ENCODE measurements around the gene METTL14.

DNA sequence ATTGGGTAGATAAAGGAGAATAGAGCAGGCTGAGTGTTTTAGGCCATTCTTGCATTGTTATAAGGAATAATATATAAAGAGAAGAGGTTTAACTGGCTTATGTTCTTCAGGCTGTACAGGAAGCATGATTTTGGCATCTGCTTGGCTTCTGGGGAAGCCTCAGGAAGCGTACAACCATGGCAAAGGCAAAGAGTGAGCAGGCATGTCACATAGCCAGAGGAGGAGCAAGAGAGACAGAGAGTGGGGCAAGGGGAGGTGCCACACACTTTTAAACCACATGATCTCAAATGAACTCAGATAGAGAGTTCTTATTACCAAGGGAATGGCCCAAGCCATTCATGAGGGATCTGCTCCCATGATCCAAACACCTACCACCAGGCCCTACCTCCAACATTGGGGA, 4.4 kb upstream of the METTL14 start:
- TF ChIP-seq, protein P1, sequence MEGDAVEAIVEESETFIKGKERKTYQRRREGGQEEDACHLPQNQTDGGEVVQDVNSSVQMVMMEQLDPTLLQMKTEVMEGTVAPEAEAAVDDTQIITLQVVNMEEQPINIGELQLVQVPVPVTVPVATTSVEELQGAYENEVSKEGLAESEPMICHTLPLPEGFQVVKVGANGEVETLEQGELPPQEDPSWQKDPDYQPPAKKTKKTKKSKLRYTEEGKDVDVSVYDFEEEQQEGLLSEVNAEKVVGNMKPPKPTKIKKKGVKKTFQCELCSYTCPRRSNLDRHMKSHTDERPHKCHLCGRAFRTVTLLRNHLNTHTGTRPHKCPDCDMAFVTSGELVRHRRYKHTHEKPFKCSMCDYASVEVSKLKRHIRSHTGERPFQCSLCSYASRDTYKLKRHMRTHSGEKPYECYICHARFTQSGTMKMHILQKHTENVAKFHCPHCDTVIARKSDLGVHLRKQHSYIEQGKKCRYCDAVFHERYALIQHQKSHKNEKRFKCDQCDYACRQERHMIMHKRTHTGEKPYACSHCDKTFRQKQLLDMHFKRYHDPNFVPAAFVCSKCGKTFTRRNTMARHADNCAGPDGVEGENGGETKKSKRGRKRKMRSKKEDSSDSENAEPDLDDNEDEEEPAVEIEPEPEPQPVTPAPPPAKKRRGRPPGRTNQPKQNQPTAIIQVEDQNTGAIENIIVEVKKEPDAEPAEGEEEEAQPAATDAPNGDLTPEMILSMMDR (IDR thresholded peaks at IDR 0.05): no peak
- no peak for TF ChIP-seq ZFX (IDR thresholded peaks at IDR 0.05; ENCODE audit: borderline replicate concordance)
